ENCODE measurements around the gene IFI35.

IFI35 gene

DNA sequence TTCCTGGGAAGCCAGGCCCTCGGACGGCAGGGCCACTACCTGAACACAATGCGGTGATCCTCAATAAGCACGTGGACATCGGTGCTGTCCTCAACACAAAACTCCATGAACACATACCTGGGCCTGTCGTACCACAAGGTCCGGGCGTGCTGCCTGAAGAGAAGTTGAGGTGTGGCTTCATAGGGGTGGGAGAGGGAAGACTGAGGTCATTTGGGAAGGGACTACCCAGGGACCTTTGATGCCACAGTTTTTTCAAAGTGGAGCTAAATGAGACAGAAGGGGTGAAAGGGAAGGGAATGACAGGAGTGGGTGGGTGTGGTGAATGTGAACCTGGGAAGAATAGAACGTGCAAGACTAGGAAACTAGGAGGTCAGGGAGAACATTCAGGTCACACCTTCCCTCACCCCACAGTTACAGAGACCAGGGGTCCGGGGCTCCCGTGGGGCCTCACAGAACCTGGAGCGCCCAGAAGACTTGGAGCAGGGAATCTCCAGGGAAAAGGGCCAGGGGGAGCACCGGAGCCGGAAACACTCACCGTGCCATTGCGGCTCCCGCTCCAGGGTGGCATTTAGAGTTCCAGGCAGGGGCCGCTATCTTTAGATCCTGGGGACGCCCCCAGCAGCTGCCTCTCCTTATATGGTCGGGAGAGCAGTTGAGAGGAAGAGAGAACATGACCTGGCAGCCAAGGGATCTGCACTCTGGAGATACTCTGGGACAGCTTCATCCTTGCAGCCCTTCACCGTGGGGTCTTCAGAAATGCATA lies 26.9 kb upstream of the IFI35 start, which contains the start of gene PTGES3L:
PTGES3L (minus strand) TSS at position 570 of the 763 bp plus-strand sequence; CDS start at position 543, 27 bp downstream.
- Histone ChIP-seq H3K4me1 (ENCODE audit: control insufficient read depth, insufficient read depth, low read length) (peaks cover 10% of the 10 kb centered on the region), H3K9me3 (ENCODE audit: control insufficient read depth, insufficient read depth, low read depth, low read length) (no peaks in the 10 kb centered on the region), H3K4me3 (ENCODE audit: low read depth, low read length) (peak within 1 kb of the TSS; percentile 85), H3K36me3 (ENCODE audit: control insufficient read depth in 2 of 2, insufficient read depth in 1 of 2, low read length in 2 of 2) (peaks cover 4 to 6% of the 10 kb centered on the region in 2 experiments; a peak in 2 of 3 replicates), H3K27ac (ENCODE audit: extremely low read depth, low read depth, low read length) (peak within 1 kb of the TSS; percentile 78)
- ChIA-PET POLR2A (interaction anchor here (2.2 to 4.2 kb wide), 2 partner anchors 14 to 19 kb away, joined by 7 to 26 read pairs; partner anchors contain the start of gene RPL27), CTCF (interaction anchor here (1.1 to 1.4 kb wide), 2 partner anchors 18 to 20 kb away, joined by 3 to 6 read pairs; partner anchors contain the start of gene RPL27)
- TF ChIP-seq, protein P1, sequence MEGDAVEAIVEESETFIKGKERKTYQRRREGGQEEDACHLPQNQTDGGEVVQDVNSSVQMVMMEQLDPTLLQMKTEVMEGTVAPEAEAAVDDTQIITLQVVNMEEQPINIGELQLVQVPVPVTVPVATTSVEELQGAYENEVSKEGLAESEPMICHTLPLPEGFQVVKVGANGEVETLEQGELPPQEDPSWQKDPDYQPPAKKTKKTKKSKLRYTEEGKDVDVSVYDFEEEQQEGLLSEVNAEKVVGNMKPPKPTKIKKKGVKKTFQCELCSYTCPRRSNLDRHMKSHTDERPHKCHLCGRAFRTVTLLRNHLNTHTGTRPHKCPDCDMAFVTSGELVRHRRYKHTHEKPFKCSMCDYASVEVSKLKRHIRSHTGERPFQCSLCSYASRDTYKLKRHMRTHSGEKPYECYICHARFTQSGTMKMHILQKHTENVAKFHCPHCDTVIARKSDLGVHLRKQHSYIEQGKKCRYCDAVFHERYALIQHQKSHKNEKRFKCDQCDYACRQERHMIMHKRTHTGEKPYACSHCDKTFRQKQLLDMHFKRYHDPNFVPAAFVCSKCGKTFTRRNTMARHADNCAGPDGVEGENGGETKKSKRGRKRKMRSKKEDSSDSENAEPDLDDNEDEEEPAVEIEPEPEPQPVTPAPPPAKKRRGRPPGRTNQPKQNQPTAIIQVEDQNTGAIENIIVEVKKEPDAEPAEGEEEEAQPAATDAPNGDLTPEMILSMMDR (tag by site-specific recombination; IDR thresholded peaks at IDR 0.05), result peak; percentile 49; the same call in 1 of the 2 replicates
- peak; percentile 34; the same call in 1 of the 2 replicates for TF ChIP-seq OSR2 (tag by site-specific recombination; IDR thresholded peaks at IDR 0.05)
- peak; percentile 72 for TF ChIP-seq ZBTB20 (tag by site-specific recombination; IDR thresholded peaks at IDR 0.05)
- TF ChIP-seq, protein P2, sequence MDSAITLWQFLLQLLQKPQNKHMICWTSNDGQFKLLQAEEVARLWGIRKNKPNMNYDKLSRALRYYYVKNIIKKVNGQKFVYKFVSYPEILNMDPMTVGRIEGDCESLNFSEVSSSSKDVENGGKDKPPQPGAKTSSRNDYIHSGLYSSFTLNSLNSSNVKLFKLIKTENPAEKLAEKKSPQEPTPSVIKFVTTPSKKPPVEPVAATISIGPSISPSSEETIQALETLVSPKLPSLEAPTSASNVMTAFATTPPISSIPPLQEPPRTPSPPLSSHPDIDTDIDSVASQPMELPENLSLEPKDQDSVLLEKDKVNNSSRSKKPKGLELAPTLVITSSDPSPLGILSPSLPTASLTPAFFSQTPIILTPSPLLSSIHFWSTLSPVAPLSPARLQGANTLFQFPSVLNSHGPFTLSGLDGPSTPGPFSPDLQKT (IDR thresholded peaks at IDR 0.05; ENCODE audit: borderline replicate concordance, low read depth, low read length), result peak; percentile 63; the same call in 1 of the 2 replicates
- TF ChIP-seq ZBTB8A (tag by site-specific recombination; IDR thresholded peaks at IDR 0.05), result no peak
- 0 out of 2 replicates have a peak, but pooled peaks have one; percentile 22 for TF ChIP-seq TRIM28 (IDR thresholded peaks at IDR 0.05; ENCODE audit: borderline replicate concordance, low read length)
- TF ChIP-seq ZNF670 (tag by site-specific recombination; IDR thresholded peaks at IDR 0.05; ENCODE audit: low read depth), result no peak
- TF ChIP-seq, protein P3, sequence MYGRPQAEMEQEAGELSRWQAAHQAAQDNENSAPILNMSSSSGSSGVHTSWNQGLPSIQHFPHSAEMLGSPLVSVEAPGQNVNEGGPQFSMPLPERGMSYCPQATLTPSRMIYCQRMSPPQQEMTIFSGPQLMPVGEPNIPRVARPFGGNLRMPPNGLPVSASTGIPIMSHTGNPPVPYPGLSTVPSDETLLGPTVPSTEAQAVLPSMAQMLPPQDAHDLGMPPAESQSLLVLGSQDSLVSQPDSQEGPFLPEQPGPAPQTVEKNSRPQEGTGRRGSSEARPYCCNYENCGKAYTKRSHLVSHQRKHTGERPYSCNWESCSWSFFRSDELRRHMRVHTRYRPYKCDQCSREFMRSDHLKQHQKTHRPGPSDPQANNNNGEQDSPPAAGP (tag by site-specific recombination; IDR thresholded peaks at IDR 0.05), result peak; percentile 26
- peak; percentile 78 for TF ChIP-seq GLIS1 (tag by site-specific recombination; IDR thresholded peaks at IDR 0.05)
- no peak for TF ChIP-seq ZNF623 (tag by site-specific recombination; IDR thresholded peaks at IDR 0.05)
- TF ChIP-seq GFI1B (tag by site-specific recombination; IDR thresholded peaks at IDR 0.05), result no peak
- no peak for TF ChIP-seq ZNF48 (tag by site-specific recombination; IDR thresholded peaks at IDR 0.05)
- TF ChIP-seq BCL11B (tag by site-specific recombination; IDR thresholded peaks at IDR 0.05; ENCODE audit: low read depth), result no peak
- TF ChIP-seq ZFHX2 (tag by site-specific recombination; conservative IDR thresholded peaks at IDR 0.05), result no peak; the same call in 1 of the 2 replicates
- TF ChIP-seq, protein P4, sequence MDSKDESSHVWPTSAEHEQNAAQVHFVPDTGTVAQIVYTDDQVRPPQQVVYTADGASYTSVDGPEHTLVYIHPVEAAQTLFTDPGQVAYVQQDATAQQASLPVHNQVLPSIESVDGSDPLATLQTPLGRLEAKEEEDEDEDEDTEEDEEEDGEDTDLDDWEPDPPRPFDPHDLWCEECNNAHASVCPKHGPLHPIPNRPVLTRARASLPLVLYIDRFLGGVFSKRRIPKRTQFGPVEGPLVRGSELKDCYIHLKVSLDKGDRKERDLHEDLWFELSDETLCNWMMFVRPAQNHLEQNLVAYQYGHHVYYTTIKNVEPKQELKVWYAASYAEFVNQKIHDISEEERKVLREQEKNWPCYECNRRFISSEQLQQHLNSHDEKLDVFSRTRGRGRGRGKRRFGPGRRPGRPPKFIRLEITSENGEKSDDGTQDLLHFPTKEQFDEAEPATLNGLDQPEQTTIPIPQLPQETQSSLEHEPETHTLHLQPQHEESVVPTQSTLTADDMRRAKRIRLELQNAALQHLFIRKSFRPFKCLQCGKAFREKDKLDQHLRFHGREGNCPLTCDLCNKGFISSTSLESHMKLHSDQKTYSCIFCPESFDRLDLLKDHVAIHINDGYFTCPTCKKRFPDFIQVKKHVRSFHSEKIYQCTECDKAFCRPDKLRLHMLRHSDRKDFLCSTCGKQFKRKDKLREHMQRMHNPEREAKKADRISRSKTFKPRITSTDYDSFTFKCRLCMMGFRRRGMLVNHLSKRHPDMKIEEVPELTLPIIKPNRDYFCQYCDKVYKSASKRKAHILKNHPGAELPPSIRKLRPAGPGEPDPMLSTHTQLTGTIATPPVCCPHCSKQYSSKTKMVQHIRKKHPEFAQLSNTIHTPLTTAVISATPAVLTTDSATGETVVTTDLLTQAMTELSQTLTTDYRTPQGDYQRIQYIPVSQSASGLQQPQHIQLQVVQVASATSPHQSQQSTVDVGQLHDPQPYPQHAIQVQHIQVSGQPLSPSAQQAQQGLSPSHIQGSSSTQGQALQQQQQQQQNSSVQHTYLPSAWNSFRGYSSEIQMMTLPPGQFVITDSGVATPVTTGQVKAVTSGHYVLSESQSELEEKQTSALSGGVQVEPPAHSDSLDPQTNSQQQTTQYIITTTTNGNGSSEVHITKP (tag by site-specific recombination; IDR thresholded peaks at IDR 0.05), result peak; percentile 65
- 0 out of 2 replicates have a peak, but pooled peaks have one; percentile 47 for TF ChIP-seq ZNF366 (tag by site-specific recombination; conservative IDR thresholded peaks at IDR 0.05)
- TF ChIP-seq, protein P5, sequence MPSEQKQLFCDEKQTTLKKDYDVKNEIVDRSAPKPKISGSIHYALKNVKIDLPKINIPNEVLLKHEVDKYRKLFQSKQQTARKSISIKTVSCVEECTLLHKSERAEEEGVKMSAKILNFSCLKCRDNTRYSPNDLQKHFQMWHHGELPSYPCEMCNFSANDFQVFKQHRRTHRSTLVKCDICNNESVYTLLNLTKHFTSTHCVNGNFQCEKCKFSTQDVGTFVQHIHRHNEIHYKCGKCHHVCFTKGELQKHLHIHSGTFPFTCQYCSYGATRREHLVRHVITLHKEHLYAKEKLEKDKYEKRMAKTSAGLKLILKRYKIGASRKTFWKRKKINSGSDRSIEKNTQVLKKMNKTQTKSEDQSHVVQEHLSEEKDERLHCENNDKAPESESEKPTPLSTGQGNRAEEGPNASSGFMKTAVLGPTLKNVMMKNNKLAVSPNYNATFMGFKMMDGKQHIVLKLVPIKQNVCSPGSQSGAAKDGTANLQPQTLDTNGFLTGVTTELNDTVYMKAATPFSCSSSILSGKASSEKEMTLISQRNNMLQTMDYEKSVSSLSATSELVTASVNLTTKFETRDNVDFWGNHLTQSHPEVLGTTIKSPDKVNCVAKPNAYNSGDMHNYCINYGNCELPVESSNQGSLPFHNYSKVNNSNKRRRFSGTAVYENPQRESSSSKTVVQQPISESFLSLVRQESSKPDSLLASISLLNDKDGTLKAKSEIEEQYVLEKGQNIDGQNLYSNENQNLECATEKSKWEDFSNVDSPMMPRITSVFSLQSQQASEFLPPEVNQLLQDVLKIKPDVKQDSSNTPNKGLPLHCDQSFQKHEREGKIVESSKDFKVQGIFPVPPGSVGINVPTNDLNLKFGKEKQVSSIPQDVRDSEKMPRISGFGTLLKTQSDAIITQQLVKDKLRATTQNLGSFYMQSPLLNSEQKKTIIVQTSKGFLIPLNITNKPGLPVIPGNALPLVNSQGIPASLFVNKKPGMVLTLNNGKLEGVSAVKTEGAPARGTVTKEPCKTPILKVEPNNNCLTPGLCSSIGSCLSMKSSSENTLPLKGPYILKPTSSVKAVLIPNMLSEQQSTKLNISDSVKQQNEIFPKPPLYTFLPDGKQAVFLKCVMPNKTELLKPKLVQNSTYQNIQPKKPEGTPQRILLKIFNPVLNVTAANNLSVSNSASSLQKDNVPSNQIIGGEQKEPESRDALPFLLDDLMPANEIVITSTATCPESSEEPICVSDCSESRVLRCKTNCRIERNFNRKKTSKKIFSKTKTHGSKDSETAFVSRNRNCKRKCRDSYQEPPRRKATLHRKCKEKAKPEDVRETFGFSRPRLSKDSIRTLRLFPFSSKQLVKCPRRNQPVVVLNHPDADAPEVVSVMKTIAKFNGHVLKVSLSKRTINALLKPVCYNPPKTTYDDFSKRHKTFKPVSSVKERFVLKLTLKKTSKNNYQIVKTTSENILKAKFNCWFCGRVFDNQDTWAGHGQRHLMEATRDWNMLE (tag by site-specific recombination; conservative IDR thresholded peaks at IDR 0.05; ENCODE audit: low read depth), result 0 out of 2 replicates have a peak, but pooled peaks have one; percentile 12
- no peak for TF ChIP-seq ZNF214 (tag by site-specific recombination; IDR thresholded peaks at IDR 0.05; ENCODE audit: borderline replicate concordance)
- TF ChIP-seq SCRT2 (tag by site-specific recombination; IDR thresholded peaks at IDR 0.05), result no peak
- TF ChIP-seq ZNF561 (tag by site-specific recombination; IDR thresholded peaks at IDR 0.05; ENCODE audit: borderline replicate concordance), result peak; percentile 50; the same call in 1 of the 2 replicates
- TF ChIP-seq ZNF341 (tag by site-specific recombination; IDR thresholded peaks at IDR 0.05; ENCODE audit: low read depth), result peak; percentile 21
- TF ChIP-seq KLF1 (tag by site-specific recombination; IDR thresholded peaks at IDR 0.05), result peak; percentile 53; the same call in 1 of the 2 replicates
- TF ChIP-seq TCF7L2 (IDR thresholded peaks at IDR 0.05; ENCODE audit: borderline replicate concordance, low read depth, low read length), result no peak
- TF ChIP-seq ZXDB (tag by site-specific recombination; IDR thresholded peaks at IDR 0.05), result peak; percentile 58

Measured in HEK293 (cell line).